GM18526 (cell line): ENCODE measurements around the gene ITGB7.

ENCODE experiments used
- POLR2A ChIP-seq: IDR thresholded peaks from 3 replicates; pipeline ENCODE4 v1.6.1; 2011; ENCODE audit not compliant: insufficient read length; ENCODE audit errors: extremely low read depth

The ITGB7 gene

GRCh38 chr12:53223389-53224060 is 16.5 kb upstream of the ITGB7 start:
- no peak for TF ChIP-seq POLR2A

DNA sequence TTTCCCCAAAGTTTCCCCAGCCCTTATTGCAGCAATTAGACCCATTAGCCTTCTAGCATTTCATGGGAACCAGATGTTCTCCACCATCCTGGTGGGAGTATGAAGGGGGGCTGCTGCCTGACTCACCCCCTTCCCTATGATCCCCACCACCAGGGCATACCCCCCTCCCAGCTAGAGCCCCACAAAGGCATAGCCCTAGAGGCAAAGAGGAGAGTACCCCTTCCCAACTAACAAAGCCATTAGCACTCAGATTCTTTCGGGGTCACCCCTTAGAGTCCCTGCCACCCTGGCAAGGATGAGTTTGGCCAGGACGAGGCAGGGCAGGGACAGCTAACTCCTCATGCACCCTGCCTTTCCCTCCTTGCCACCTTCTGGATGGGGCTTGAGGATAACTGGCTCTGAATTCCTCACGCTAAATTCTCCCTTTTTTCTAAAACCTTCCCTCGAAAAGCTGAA is 15.8 kb upstream of the ITGB7 start:
- no peak for TF ChIP-seq POLR2A

DNA sequence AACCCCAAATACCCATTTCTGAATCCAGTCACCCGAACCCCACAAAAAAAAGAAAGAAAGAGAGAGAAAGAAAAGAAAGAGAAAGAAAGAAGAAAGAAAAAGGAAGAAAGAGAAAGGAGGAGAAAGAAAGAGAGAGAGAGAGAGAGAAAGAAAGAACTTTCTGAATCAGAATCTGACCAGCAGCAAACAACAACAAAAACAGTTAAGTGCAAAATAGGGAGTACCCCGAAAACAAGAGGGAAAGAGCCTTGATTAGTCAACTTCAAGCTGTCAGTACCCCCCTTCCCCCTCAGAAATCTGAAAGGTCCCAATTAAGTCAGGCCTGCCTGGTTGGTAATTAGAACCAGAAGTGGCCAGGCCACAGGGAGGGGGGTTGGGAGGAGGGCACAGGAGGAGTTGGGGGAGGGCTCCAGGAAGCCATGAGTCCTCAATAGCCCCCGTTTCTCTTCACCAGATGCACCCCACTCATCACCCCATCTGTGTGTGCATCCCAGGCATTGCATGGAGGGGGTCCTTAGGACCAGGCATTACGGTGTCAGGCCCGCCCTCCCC is 15.2 kb upstream of the ITGB7 start:
- TF ChIP-seq POLR2A, result no peak

- peak; percentile 57 for TF ChIP-seq POLR2A
These were observed 14.4 kb upstream of the ITGB7 start for GRCh38 chr12:53221203-53222080.

DNA sequence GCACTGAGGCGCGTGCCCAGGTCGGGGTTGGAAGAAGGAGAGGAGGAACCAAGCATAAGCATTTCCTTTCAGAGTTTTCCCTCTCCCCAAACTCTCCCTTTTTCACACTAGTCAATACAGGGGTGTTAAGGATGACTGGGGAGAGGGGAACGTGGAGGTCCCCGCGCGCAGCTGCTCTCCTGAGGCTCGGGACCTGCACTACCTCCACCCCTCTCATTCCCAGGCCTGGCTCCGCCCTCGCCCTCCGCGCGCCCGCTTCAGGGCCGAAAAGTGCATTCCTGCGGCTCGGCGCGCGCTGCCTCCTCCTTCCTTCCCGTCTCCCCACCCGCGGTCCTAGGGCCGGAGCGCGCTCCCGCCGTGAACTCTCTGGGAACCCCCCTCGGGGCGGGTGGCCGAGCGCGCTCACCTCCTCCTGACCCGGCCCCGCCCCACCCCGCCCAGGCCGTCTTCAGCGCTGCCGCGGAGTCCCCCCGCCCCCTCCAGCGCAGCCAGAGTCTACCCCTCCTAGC is 13.7 kb upstream of the ITGB7 start:
- TF ChIP-seq POLR2A, result no peak

- no peak for TF ChIP-seq POLR2A
These were observed 13.1 kb upstream of the ITGB7 start for GRCh38 chr12:53219956-53220693.

GRCh38 chr12:53219292-53219955 is 12.4 kb upstream of the ITGB7 start:
- TF ChIP-seq POLR2A, result no peak

DNA sequence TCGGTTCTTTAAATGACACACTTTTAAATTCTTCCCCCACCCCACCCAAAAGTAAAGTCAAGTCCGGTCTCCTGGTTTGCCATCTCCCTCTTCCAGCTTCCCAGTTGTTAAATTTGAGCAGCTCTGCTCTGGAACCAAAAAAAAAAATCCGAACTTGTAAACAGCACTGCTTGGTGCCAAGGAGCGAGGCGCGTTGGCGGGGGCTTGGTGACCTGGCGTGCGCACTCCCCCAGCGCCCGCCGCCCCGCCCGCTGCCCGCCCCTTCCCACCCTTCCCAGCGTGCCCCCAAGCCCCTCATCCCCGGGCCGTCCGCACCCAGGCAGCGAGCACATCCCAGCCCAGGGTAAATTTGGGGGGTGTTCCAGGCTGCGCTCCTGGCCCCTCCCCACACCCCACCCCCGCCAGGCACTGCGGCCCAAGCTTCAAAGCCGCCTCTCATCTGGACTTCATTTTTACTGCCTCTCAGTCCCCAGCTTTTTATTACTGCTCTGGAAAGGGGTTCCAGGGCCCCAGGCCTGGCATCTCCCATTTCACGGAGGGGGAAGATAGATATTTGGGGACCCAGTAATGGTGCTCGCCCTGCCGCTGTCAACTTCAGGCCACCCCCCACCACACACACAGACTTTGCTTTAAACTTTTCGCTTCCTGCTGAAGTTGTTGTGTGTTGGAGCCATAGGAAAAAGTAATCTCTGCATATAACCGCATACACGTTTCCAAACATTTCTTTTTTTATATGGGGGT is 11.7 kb upstream of the ITGB7 start:
- TF ChIP-seq POLR2A, result no peak

DNA sequence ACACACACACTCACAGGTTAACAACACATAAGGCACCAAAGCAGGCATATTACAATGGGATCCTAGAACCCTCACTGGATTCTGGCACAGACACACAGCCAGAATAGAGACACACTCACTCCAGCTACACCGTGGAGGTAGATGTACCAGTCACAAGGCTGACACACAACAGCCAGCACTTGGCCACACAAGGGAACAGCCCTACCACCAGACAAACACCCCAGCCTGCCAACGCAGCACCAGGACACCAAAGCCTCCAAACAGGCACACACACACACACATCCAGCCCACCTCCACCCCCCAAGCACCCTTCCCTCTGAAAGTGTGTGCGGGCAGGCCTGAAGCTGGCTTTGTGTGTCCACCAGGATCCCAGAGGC is 10.9 kb upstream of the ITGB7 start:
- TF ChIP-seq POLR2A, result no peak

DNA sequence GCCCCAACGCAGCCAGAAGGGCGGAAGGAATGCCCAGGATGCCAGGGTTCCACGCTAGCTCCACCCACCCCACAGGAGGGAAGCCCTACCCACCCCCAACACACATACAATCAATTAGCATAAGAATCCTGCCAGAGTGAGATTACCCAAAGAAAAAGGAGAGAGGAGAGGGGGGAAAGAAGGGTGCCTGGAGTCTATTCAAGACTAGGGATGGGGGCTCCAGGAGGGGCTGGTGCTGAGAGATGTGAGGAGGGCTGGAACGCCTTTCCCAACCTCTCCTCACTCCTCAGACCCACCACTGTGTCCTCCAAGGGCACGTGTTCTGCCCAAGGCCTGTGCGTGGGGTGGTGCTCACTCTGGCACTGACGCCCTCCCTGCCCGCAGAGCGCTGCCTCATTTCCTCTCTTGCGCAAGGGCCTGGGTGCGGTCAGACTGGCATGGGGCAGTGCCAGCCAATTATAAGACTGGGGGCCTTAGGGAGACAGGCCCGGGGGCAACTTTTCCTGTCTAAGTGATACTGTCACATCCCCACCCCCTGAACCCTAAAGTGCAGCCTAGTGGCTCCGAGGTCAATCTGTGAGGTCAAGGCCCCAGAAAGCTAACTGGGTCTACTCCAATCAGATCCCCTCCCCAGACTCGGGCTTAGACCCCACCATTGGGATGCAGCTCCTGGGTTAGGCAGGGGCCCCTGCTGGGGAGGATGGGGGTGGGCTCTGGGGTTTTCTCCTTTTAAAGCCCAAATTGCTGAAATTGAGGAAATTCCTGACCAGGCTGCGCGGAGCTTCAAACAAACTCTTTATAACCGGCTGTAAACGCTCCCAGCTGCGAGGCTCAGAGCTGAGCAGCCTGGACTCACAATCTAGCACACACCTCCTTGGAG is 10.2 kb upstream of the ITGB7 start:
- no peak for TF ChIP-seq POLR2A

DNA sequence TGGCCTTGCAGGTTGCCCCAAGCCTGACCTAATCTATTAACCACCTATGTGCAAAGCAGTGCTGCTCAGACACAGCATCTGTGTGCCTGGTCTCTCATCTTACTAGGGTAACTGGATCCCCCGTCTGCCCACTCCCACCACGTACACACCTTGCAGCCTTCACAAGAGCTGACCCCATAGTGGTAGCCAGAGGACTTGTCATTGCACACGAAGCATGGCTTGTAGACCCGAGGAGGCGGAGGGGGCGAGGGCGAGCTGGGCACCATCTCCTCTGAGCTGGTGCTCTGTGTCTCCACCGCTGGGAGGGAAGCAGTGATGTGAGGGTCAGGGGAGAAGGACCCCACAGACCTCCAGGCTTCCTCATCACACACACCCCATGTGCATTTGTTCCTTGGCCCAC is 8.4 kb upstream of the ITGB7 start:
- no peak for TF ChIP-seq POLR2A

DNA sequence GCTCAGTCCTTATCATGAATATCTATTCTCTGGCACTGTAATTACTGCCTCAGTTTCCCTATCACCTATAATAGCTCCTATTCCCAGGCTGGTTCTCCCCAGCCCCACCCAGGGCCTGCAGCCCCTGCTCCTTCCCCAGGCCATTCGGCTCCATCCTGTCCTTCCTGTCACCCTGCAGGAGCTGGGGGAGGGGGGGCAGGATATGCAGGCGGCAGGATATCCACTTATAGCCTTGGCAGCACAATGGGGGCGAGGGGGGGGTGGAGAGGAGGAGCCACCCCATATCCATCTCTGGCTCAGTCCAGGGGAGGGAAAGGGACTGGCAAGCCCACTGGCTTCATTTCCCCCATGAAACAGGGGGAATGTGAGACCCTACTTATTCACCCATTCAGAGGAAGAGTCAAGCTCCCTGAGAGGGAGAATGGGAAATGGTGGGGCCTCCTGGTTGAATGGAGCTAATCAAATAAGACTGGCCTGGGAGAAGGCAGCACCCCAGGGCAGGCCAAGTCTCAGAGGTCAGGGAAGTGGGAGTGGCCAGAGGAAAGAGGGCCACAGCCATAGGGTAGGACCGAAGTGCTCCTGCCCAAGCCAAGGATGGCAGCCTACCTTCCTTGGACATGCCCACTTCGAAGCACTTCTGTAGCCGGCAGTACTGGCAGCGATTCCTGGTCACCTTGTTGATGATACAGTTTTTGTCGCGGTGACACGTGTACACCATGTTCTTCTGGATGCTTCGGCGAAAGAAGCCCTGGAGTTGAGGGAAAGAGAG is 7.8 kb upstream of the ITGB7 start:
- TF ChIP-seq POLR2A, result no peak
